T-helper 22 cell (primary cell): ENCODE results near the gene AKAP9.
"Not testable (repeated sequence)": the region's sequence is repeated elsewhere in the genome, so short reads cannot be mapped to it uniquely, and the experiment has no call there.

ENCODE experiments used
- DNase-seq: peaks from one replicate; pipeline ENCODE4 v3.0.0-alpha.2; 2020; ENCODE audit warnings: low read depth

Gene AKAP9

DNA sequence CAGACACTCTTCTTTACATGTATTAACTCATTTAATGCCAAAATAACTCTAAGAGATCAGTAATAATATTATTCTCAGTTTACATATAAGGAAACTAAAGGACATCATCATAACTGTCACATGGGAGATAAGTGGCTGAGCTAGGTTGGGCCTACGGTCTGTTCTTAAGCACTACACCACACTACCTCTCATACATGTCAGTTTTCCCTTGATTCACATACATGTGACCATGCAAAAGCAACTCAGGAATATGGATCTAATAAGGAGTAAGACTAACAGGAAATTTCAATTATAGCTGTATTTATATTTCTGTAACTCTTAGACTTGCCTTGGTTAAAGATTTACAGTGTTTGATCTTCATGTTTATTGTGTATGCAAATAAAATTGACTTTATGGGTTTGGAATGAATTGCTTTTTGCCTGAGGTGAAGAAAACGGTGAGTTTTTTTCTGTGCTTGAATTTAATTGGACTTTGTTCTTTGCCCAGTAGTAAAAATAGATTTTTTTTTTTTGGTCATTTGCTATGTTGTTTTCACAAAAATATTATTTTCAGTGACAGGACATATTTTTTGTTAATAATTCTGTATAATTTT, 123.9 kb downstream of the AKAP9 start:
- no peak for DNase-seq

DNA sequence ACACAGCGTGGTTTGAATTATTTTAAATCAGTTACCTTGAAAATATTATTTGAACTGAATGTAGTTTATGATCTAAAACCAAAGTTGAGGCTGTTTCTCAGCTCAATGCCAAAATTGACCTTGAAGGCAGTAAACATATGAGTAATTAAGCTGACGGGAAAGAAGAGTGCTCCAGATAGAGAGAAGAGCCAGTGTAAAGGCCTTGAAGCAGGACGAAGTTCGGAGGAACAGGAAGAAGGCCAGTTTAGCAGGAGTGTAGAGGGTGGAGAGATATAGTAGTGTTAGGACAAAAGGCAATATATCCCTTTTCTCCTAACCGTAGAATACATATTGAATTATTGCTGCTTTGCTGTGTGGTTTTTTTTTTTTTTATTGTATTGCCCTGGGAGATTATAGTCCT, 130.4 kb downstream of the AKAP9 start:
- DNase-seq: no peak

DNA sequence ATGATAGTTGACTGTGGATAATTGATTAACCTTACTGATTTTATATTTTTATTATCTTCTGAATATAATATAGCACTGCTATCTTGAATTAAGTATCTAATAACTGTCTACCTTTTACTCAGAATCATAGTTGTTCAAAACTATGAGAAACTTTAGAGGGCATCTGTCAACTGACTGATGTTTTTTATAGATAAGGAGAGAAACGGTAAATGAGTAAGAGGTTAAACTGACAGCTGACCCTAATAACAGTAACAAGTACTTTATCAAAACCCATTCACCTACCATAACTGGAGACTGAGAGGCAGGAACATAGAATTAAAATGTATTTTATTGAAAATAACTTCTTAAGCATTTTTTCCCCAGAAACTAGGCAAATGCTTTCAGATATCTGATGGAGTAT, 131.5 kb downstream of the AKAP9 start:
- no peak for DNase-seq

DNA sequence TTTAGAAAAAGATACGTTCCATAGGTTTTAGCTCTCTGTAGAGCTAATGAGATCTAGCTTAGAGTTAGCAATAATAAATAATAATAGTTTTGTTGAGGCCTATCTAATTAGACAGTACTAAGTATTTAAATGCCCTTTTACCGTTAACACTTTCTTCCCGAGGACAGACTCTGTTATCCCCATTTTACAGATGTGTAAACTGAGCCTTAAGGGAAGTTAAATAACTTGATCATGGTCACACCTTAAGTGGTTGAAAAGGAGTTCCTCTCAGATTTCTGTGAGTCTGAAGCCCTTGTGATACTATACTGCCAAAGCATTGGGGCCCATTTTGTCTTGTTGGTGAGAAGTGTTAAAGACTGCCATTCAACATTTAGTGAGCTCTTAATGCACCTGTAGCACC, 132.0 kb downstream of the AKAP9 start:
- DNase-seq: no peak

DNA sequence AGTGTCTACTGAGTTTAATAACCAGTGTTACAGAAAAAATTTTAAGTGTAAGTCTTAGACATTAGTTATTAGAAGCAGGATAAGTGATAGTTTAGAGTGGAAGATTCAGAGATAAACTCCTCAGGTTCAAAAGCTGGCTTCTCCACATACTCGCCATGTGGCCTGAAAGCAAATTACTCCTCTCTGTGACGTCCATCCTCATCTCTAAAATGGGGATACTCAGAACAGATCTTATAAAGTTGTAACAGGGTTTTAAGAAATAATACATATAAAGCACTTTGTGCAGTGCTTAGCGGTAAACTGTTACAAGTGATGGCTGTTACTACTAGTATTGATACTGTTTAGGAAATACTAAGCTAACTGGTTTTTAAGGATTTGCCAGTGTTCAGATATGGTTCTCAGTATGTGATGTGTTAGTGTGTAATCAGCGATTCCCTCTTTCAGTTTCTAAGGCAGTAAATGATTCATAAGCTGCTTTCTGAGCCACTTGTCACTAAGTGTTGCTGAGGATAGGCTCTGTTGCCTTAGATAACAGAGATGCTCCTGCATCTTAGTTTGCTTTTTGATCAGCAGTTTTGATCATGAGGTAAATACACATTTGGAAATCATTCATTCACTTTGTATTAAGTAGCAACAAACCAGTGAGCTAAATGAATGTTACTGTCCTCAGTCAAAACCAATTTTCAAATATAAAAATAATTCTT, 134.9 kb downstream of the AKAP9 start:
- DNase-seq: no peak

DNA sequence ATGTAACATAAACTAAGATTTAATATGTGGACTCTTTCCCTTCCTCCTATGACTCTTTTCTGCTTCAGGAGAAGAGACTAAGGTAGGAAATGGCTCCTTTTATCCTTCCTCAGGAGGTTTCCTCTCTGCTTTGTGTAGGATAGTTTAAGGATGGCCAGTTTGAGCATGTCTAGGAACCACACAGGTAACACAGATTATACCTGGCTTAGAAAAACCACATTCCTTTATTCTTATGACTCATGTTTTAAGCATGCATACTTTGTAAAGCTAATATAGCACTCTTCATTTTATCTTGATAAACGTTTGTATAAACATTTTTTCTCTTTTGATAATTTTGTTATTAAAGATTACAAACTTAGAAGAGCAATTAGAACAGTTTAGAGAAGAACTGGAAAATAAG, 135.8 kb downstream of the AKAP9 start:
- DNase-seq: no peak

DNA sequence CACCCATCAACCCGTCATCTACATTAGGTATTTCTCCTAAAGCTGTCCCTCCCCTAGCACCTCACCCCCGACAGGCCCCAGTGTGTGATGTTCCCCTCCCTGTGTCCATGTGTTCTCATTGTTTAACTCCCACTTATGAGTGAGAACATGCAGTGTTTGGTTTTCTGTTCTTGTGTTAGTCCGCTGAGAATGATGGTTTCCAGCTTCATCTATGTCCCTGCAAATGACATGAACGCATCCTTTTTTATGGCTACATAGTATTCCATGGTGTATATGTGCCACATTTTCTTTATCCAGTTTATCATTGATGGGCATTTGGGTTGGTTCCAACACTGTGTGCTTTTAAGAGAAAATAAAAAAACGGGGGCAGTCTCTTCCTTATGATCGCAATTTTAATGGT, 143.3 kb downstream of the AKAP9 start:
- not testable (repeated sequence) for DNase-seq

DNA sequence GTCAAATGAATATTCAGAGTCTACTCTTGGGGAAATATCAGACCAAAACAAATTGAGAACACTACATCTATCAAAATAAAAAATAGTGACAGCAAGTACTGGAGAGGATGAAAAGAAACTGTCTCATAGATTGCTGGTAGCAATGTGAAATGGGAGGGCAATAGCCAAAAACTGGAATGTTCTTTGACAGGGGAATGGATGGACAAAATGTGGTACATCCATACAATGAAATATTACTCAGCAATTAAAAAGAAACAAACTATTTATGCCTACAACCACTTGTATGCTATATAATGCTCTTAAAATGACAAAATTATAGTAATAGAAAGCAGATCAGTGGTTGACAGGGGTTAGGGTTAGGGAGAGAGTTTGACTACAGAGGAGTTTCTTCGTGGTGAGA, 147.6 kb downstream of the AKAP9 start:
- DNase-seq: no peak

DNA sequence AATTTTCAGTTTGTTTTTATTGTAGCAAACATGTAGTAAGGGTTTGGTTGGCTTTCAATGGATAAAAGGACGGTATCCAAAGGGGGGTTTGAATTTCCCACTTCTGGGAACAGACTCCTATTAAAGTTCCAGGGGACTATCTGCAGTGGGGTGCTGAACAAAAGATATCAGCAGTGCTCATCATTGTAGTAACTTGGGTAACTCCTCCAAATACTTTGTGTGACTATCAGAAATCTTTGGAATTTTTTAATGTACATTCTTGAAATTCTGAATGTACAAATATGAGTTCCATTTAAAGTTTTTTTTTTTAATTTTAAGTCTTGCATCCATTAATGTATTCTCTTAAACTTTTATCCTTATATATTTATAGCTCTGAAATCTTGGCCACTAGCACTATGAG, 151.5 kb downstream of the AKAP9 start:
- DNase-seq: no peak

DNA sequence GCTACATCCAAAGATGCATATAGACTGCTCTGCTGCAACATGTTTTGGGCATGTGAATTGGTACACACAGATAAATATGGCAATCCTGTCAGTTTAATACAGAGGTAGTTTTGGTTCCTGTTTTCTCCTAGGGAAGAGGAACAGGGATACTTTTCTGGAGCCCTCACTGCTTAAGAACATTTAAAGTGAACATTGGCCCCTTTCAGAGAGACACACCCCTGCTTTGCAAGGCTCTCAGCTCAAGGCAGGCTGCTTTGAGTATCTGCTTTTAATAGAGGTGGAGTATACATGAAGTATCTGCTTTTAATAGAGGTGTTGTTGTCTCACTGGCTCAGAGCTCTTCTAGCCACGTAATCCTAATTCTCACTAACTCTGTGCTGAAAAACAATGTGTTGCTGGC, 154.7 kb downstream of the AKAP9 start:
- no peak for DNase-seq

DNA sequence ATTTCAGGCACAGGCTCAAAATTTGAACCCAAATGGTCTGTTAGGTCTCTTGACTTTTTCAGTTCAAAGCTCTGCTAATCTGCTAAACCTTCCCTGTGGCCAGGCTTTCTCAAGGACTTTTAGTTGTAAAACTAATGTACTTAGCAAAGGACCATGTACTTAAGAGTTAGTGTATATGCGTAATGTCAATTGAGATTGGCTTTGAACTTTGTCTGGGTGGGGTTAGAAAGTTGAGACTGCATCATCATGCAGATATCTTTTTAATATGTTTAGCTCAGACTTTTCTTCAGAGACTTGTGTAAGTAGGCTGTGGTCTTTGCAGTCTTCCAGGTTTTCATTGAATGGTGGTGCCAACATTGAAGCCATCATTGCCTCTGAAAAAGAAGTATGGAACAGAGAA, 159.9 kb downstream of the AKAP9 start:
- no peak for DNase-seq

DNA sequence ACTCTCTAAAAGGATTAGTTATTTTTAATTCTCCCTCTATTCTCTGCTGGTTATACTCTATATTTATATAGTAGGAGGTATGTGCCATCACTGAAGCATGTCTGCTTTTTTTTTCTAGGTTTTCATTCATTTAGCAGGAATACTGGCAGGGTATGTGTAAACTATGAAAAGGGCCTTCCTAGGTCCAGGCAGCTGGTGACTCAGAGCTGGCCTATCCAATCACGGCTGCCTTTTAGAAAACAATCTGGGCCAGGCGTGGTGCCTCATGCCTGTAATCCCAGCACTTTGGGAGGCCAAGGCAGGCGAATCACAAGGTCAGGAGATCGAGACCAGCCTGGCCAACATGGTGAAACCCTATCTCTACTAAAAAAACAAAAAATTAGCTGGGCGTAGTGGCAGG, 162.2 kb downstream of the AKAP9 start:
- not testable (repeated sequence) for DNase-seq

DNA sequence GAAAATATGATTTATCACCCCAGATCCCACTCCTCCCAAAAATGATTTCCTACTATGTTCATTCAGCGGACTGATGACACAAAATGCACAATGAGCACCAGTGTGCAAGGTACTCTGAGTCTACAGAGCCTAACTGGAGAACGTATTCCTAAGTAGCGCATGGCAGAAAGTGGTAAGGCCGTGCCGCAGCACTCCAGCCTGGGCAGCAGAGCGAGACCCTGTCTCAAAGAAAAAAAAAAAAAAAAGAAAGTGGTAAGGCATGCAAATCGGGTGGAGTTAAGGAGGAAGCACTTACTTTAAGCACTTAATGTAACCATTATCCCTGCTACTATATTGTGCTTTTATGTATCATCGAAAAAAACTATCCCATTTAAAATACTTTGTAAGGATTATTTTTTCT, 168.2 kb downstream of the AKAP9 start:
- DNase-seq: no peak

DNA sequence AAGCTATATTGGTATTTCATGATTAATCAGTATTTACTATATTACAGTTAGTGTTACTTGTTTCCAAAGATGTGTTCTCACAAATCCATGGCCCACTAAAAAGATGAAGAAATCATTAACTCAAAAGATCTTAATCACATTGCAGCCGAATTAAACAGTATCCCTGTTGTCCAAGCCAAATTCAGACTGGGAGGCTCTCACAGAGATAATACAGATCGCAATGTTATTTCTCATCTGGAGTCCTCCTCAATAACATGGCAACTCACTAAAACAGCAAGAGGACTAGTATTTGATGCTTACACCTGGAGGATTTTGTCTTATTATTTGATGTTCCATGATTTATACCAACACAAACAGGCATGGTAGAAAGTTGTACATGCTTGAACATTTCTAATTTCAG, 170.2 kb downstream of the AKAP9 start:
- DNase-seq: no peak

DNA sequence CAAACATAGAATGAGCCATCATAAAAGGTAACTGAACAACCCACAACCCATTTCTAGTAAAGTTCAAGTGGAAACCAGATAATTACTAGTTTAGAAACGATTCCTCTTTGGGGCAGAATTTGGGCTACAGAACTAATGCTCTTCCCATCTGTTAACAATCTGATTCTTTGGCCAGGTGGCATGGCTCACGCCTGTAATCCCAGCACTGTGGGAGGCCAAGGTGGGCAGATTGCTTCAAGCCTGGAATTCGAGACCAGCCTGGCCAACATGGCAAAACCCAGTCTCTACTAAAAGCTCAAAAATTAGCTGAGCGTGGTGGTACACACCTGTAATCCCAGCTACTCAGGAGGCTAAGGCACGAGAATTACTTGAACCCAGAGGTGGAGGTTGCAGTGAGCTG, 175.2 kb downstream of the AKAP9 start:
- DNase-seq: no peak

DNA sequence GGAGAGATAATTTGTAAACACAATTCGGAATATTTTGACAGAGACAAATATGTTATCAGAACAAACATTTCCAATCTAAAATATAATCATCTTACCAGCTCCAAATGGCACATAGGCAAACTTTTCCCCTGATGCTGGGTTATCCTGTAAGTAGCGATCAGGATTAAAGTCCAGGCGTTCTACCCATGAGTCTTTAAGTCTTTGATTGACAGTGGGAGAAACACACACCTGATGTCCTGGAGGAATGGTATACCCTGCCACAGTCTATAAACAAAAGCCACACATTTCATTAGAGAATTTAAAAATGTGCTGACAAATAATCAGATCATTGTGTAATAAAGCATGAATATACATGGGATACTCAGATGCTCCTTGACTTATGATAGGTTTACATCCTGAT, 176.3 kb downstream of the AKAP9 start:
- DNase-seq: no peak

DNA sequence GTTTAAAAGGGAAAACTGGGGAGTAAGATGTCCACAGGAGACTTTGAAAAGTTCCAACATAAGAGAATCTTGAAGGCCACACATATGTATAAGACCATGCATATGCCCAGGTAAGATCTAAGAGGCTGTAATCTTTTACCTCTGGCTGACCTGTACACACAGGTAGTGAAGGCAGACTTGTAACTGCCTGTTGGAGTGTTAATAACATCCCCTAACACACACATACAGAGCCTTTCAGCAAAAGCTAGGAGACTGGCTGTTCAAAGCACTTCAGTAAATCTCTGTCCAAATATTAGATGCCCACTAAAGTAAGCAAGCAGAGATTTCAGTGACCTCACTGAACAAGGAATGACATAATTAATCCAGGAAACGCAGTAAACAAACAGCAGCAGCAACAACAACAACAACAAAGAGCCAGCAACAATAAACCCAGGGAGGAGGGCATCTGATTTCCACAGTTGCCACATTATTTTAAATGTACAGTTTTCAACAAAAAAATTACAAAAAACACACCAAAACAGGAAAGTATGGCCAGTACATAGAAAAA, 178.6 kb downstream of the AKAP9 start:
- DNase-seq: no peak

DNA sequence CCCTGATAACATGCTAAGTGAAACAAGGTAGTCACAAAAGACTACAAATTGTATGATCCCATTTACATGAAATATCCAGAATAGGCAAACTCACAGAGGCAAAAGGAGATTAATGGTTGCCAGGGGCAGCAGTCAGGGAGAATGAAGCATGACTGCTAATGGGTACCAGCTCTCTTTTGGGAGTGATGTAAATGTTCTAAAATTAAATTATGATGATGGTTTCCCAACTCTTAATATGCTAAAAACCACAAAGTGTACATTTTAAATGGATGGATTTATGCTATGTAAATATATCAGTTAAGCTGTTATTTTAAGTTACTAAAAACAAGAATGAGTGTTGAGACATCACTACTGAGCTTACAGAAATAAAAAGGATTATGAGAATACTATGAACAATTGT, 181.0 kb downstream of the AKAP9 start:
- DNase-seq: no peak

DNA sequence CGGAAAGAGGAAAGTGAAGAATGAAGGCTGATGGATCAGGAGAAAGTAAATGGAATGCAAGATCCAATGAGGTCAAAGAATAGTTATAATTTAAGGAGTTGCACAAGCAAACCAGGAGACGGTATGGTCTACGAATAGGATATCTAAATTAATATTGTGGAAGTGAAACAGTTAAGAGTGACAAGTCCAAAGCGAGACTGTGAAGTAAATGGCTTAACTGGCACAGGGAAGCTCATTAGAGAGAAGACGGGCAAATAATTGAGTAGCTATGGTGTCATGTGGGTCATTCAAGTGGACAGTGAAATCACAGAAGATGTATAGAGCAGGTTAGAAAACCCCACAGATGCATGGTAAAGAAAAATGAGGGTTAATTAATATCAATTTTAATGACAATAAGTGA, 190.4 kb downstream of the AKAP9 start:
- no peak for DNase-seq

DNA sequence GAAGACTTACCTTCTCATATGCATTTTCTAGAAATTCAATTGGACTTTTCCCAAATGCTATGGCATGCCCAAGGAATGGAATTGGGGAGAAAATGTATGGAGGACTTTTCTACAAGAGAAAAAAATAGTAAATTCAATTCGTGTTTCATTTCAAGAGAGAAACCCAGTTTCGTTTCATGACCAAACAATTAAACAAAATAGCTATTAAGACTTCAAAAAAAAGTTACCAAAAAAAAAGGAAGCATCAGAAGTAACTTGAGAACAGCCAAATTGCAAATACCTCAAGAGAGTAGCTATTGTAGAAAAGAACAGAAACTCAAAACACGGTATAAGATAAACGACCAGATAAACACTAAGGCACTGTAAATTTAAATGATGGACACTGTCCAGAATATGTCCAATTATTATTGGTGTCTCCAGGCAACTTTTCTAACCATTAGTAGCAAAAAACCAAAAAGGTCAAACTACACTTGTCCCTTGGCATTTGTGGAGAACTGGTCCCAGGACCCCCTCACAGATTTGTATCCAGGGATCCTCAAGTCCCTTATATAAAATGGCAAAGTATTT, 191.2 kb downstream of the AKAP9 start:
- DNase-seq: no peak

DNA sequence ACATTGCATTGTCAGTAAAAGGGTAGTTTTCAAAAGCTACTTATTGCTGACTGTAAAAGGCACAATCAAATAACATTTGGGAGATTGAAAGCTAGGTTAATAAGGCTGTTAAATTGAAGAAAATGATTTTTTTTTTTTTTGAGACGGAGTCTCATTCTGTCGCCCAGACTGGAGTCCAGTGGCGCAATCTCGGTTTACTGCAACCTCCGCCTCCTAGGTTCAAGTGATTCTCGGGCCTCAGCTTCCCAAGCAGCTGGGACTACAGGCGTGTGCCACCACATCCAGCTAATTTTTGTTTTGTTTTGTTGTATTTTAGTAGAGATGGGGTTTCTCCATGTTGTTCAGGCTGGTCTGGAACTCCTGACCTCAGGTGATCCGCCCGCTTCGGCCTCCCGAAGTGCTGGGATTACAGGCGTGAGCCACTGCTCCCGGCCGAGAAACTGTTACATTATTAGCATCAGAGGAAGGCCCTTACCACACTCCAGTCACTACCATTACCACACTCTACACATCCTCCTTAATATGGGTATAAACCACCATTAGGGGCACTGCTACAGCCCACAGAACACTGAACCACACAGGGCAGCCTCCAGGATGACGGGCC, 192.6 kb downstream of the AKAP9 start:
- DNase-seq: no peak

DNA sequence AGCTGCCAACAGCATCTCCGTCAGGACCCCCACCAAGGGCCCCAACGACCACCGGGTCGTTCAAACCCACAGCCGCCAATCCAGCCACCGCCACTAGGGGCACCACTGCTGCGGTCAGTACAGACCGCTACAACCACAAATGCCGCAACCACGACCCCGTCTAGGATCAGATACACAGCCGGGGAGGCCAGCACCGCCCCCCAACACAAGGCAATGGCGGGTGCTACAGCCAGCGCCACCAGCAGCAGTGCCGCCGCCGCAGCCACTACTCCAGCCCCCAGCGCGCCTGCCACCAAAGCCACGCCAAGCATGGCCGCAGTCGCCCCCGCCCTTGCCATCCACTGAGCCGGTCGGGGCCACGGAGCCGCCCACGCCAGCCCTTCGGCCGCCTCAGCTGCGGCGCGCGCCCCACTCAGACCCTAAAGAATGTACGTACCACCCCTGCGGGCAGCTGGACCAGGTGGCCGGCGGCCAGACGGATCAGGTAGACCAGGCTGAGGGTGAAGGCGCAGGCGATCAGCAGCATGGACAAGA, 193.1 kb downstream of the AKAP9 start:
- DNase-seq: peak; percentile 45
